HCT116 (cell line): ENCODE measurements around the gene TRDMT1.

ENCODE experiments used
- CEBPB ChIP-seq: IDR thresholded peaks from 2 replicates; pipeline ENCODE4 v1.6.1; 2012; ENCODE audit warnings: low read depth
- CTCF ChIP-seq, 3 experiments: fragments of 200-600 bp in 1 of 3; sonication (generic) in 1 of 3; IDR thresholded peaks in 2 of 3; conservative IDR thresholded peaks in 1 of 3; 2 replicates each; pipeline ENCODE4 v1.5.1; 2012 to 2017; ENCODE audit warnings: low read depth in 2 of 3, low read length in 2 of 3, antibody characterized with exemption in 1 of 3, borderline replicate concordance in 1 of 3, control low read depth in 1 of 3, mild to moderate bottlenecking in 1 of 3, mixed read lengths in 1 of 3, mixed run types in 1 of 3, moderate library complexity in 1 of 3; ENCODE audit not compliant: insufficient read depth in 1 of 3
- ELF1 ChIP-seq: IDR thresholded peaks from 2 replicates; pipeline ENCODE4 v1.6.1; 2012; ENCODE audit warnings: low read depth, borderline replicate concordance
- EZH2 ChIP-seq: fragments of 200-600 bp; sonication (generic); IDR thresholded peaks from 2 replicates; pipeline ENCODE4 v1.6.1; 2017; ENCODE audit warnings: antibody characterized with exemption, mixed run types
- POLR2A ChIP-seq: IDR thresholded peaks from 2 replicates; pipeline ENCODE4 v1.7.0; 2011; ENCODE audit warnings: borderline replicate concordance; ENCODE audit not compliant: insufficient read depth, insufficient read length; ENCODE audit errors: extremely low read depth
- POLR2AphosphoS5 ChIP-seq: IDR thresholded peaks from 2 replicates; pipeline ENCODE4 v1.6.1; 2011; ENCODE audit warnings: mild to moderate bottlenecking, low read depth, low read length, moderate library complexity
- SIN3A ChIP-seq: IDR thresholded peaks from 2 replicates; pipeline ENCODE4 v1.6.1; 2012; ENCODE audit warnings: low read depth
- SP1 ChIP-seq: IDR thresholded peaks from 2 replicates; pipeline ENCODE4 v1.6.1; 2012; ENCODE audit warnings: low read depth
- TCF7L2 ChIP-seq: IDR thresholded peaks from 2 replicates; pipeline ENCODE4 v1.7.0; 2011; ENCODE audit warnings: borderline replicate concordance, inconsistent platforms; ENCODE audit not compliant: insufficient read depth, insufficient read length; ENCODE audit errors: extremely low read depth
- YY1 ChIP-seq: IDR thresholded peaks from 2 replicates; pipeline ENCODE4 v1.6.1; 2011; ENCODE audit warnings: low read length, low read depth, moderate library complexity, mild to moderate bottlenecking; ENCODE audit not compliant: insufficient replicate concordance; ENCODE audit errors: extremely low read depth

DNA sequence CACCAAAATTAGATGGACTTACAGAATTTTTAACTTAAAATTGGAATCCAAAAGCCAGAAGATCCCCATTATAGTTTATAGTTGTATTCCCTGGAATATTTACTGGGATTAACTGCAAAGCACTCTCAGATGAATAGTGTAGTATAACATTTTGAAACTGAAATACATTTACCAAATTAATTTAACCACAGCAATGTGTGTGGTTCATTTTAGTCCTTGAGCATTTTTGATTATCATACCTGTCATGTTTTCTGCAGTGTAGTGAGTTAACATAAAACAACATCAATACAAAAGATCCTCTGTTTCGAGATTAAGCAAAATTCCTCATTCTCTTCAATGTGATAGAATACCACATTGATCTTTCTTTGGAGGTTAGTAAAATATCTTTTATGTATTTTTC lies 30.3 kb upstream of the TRDMT1 start:
- TF ChIP-seq SP1 (no peak), CTCF (IDR thresholded peaks at IDR 0.05 in 2 of 3, conservative IDR thresholded peaks at IDR 0.05 in 1 of 3; ENCODE audit: borderline replicate concordance in 1 of 3, insufficient read depth in 1 of 3, low read depth in 2 of 3, low read length in 2 of 3) (no peak), YY1 (no peak), CEBPB (no peak), TCF7L2 (no peak), POLR2A (no peak), EZH2 (no peak), SIN3A (no peak), POLR2AphosphoS5 (no peak), ELF1 (no peak)
